ENCODE data around the gene ITGAL.
"Not testable (repeated sequence)": the region's sequence is repeated elsewhere in the genome, so short reads cannot be mapped to it uniquely, and the experiment has no call there.

GRCh38 chr16:30540916-30541464, 68.4 kb downstream of the ITGAL start:
- not testable (repeated sequence) for TF ChIP-seq CTCF (optimal IDR thresholded peaks at IDR 0.05 in 1 of 3, IDR thresholded peaks at IDR 0.05 in 1 of 3, conservative IDR thresholded peaks at IDR 0.05 in 1 of 3; ENCODE audit: extremely low read depth in 1 of 3, insufficient read depth in 2 of 3, low read length in 3 of 3); EZH2 (IDR thresholded peaks at IDR 0.05; ENCODE audit: low read length)

Measured in keratinocyte (primary cell).